ENCODE data around the gene KLK6.

Gene KLK6

GRCh38 chr19:50916069-50916468 is 53.3 kb downstream of the KLK6 start:
- Histone ChIP-seq H3K27ac (ENCODE audit: low read depth, low read length) (no peak overlapping the region), H3K79me2 (ENCODE audit: insufficient read depth, low read length) (no peaks in the 10 kb centered on the region), H3K4me2 (ENCODE audit: low read depth, low read length, poor library complexity, severe bottlenecking) (no peak overlapping the region), H3K9me2 (replicated peaks; ENCODE audit: insufficient read depth, low read length) (no peaks in the 10 kb centered on the region), H2AFZ (ENCODE audit: low read depth, low read length, severe bottlenecking) (no peak overlapping the region), H3K4me3 (ENCODE audit: insufficient read depth, low read length, poor library complexity, severe bottlenecking) (no peak overlapping the region), H3F3A (ENCODE audit: insufficient read depth) (no peaks in the 10 kb centered on the region), H3K36me3 (ENCODE audit: low read length) (no peaks in the 10 kb centered on the region), H3K9me3 (ENCODE audit: insufficient read depth, low read length) (no peaks in the 10 kb centered on the region), H4K20me1 (ENCODE audit: low read depth, low read length) (no peaks in the 10 kb centered on the region), H3K27me3 (ENCODE audit: low read length) (no peaks in the 10 kb centered on the region), H3K9ac (ENCODE audit: low read length) (no peak overlapping the region)
- TF ChIP-seq EZH2phosphoT487 (conservative IDR thresholded peaks at IDR 0.05; ENCODE audit: low read length) (no peak), CTCF (IDR thresholded peaks at IDR 0.05; ENCODE audit: insufficient read depth, low read length, poor library complexity, severe bottlenecking) (no peak)

GRCh38 chr19:50912727-50913716 is 56.4 kb downstream of the KLK6 start:
- no peak for TF ChIP-seq EZH2phosphoT487 (conservative IDR thresholded peaks at IDR 0.05; ENCODE audit: low read length)
- no peak for TF ChIP-seq CTCF (IDR thresholded peaks at IDR 0.05; ENCODE audit: insufficient read depth, low read length, poor library complexity, severe bottlenecking)
- no peak overlapping the region for H3K4me2 ChIP-seq (ENCODE audit: low read depth, low read length, poor library complexity, severe bottlenecking)
- H3K4me3 ChIP-seq (ENCODE audit: insufficient read depth, low read length, poor library complexity, severe bottlenecking), result no peak overlapping the region
- H3K27me3 ChIP-seq (ENCODE audit: low read length), result no peaks in the 10 kb centered on the region
- no peak overlapping the region for H3K27ac ChIP-seq (ENCODE audit: low read depth, low read length)
- H3K9ac ChIP-seq (ENCODE audit: low read length), result no peak overlapping the region
- no peaks in the 10 kb centered on the region for H4K20me1 ChIP-seq (ENCODE audit: low read depth, low read length)
- H3K79me2 ChIP-seq (ENCODE audit: insufficient read depth, low read length), result no peaks in the 10 kb centered on the region
- H3F3A ChIP-seq (ENCODE audit: insufficient read depth), result no peaks in the 10 kb centered on the region
- H3K36me3 ChIP-seq (ENCODE audit: low read length), result no peaks in the 10 kb centered on the region
- no peaks in the 10 kb centered on the region for H3K9me3 ChIP-seq (ENCODE audit: insufficient read depth, low read length)
- no peaks in the 10 kb centered on the region for H3K9me2 ChIP-seq (replicated peaks; ENCODE audit: insufficient read depth, low read length)
- H2AFZ ChIP-seq (ENCODE audit: low read depth, low read length, severe bottlenecking), result no peak overlapping the region

- Histone ChIP-seq H3K4me2 (ENCODE audit: low read depth, low read length, poor library complexity, severe bottlenecking) (no peak overlapping the region), H3K9me2 (replicated peaks; ENCODE audit: insufficient read depth, low read length) (no peaks in the 10 kb centered on the region), H3K79me2 (ENCODE audit: insufficient read depth, low read length) (no peaks in the 10 kb centered on the region), H3K27ac (ENCODE audit: low read depth, low read length) (no peak overlapping the region), H3K4me3 (ENCODE audit: insufficient read depth, low read length, poor library complexity, severe bottlenecking) (no peak overlapping the region), H3K9ac (ENCODE audit: low read length) (no peak overlapping the region), H3K36me3 (ENCODE audit: low read length) (no peaks in the 10 kb centered on the region), H3K27me3 (ENCODE audit: low read length) (no peaks in the 10 kb centered on the region), H3F3A (ENCODE audit: insufficient read depth) (no peaks in the 10 kb centered on the region), H4K20me1 (ENCODE audit: low read depth, low read length) (no peaks in the 10 kb centered on the region), H3K9me3 (ENCODE audit: insufficient read depth, low read length) (no peaks in the 10 kb centered on the region), H2AFZ (ENCODE audit: low read depth, low read length, severe bottlenecking) (no peak overlapping the region)
- no peak for TF ChIP-seq CTCF (IDR thresholded peaks at IDR 0.05; ENCODE audit: insufficient read depth, low read length, poor library complexity, severe bottlenecking)
- TF ChIP-seq EZH2phosphoT487 (conservative IDR thresholded peaks at IDR 0.05; ENCODE audit: low read length), result no peak
These were observed 57.2 kb downstream of the KLK6 start for GRCh38 chr19:50912102-50912599.
